Endothelial cell of umbilical vein (primary cell): Measurements from ENCODE around the gene ARMC8. TPM values are rescaled to one million over a fixed set of nuclear protein-coding genes. Genes with fewer than 3 reads are reported as not detected.
A peak's percentile ranks its signal among the peaks of the same experiment; 100 is the strongest.

Experiments used
- BruUV-seq: library from RNA; stranded (reverse); fragments of 400-500 nt; replicated peaks from 2 replicates; lab custom pipeline; 2021; lab: Mats Ljungman, UMichigan
- CTCF ChIA-PET: fragments of 300-600, 350-600 bp; sonication (Branson Sonifier 250); formaldehyde crosslinking; loops from one replicate; lab custom pipeline; 2021; ENCODE audit warnings: antibody characterized with exemption, inconsistent platforms; lab: Charles Lee
- POLR2A ChIA-PET: fragments of 300-600, 350-600 bp; sonication (Branson Sonifier 250); formaldehyde crosslinking; loops from one replicate; lab custom pipeline; 2021; ENCODE audit warnings: antibody characterized with exemption, inconsistent platforms; lab: Charles Lee
- DNase-seq: peaks from one replicate; pipeline ENCODE4 v3.0.0-alpha.2; 2011; ENCODE audit warnings: low read depth, low spot score
- FAIRE-seq: peaks from 2 replicates; lab custom pipeline; 2011; peaks lifted over from hg19 to GRCh38; lab: Jason Lieb, UNC
- H2AFZ ChIP-seq: 2 replicates; pipeline ENCODE4 v1.6.0; 2012; ENCODE audit warnings: low read depth, low read length, control low read depth, inconsistent platforms
- H3K27ac ChIP-seq: 2 replicates; pipeline ENCODE4 v1.5.1; 2011; ENCODE audit warnings: low read depth, mild to moderate bottlenecking, control low read depth, low read length, moderate library complexity; ENCODE audit not compliant: insufficient read depth
- H3K27me3 ChIP-seq, 2 experiments: 2 replicates each; pipeline versions ENCODE4 v1.6.0 to v1.6.1; 2011; ENCODE audit warnings: low read length in 2 of 2, mixed read lengths in 1 of 2; ENCODE audit not compliant: control insufficient read depth in 2 of 2, insufficient read depth in 2 of 2
- H3K36me3 ChIP-seq, 2 experiments: 2 replicates in 1 of 2; 3 replicates in 1 of 2; pipeline ENCODE4 v1.5.1; 2011; ENCODE audit warnings: low read length in 2 of 2, mild to moderate bottlenecking in 1 of 2, moderate library complexity in 1 of 2; ENCODE audit not compliant: control insufficient read depth in 2 of 2, insufficient read depth in 2 of 2; ENCODE audit errors: extremely low read depth in 1 of 2
- H3K4me1 ChIP-seq: 3 replicates; pipeline ENCODE4 v1.5.1; 2011; ENCODE audit warnings: mild to moderate bottlenecking, low read length; ENCODE audit not compliant: control insufficient read depth, insufficient read depth; ENCODE audit errors: extremely low read depth
- H3K4me2 ChIP-seq: 2 replicates; pipeline ENCODE4 v1.6.1; 2011; ENCODE audit warnings: low read length, control low read depth, mixed read lengths; ENCODE audit not compliant: insufficient read depth
- H3K4me3 ChIP-seq, 3 experiments: fragments of 200-600 bp in 1 of 3; sonication (generic), shearing (Covaris generic) in 1 of 3; replicated peaks in 1 of 3; 2 replicates each; pipeline ENCODE4 v1.5.1; 2011 to 2016; ENCODE audit warnings: control low read depth in 3 of 3, low read length in 3 of 3, mild to moderate bottlenecking in 2 of 3, inconsistent platforms in 1 of 3, low read depth in 1 of 3, moderate library complexity in 1 of 3; ENCODE audit not compliant: insufficient read depth in 1 of 3
- H3K79me2 ChIP-seq: 2 replicates; pipeline ENCODE4 v1.6.0; 2012; ENCODE audit warnings: low read length, inconsistent platforms; ENCODE audit not compliant: control insufficient read depth, insufficient read depth
- H3K9ac ChIP-seq: replicated peaks from 2 replicates; pipeline ENCODE3; 2011; ENCODE audit warnings: low read length, control low read depth; ENCODE audit not compliant: insufficient read depth; ENCODE audit errors: extremely low read depth
- H3K9me1 ChIP-seq: replicated peaks from 3 replicates; pipeline ENCODE4 v1.6.0; 2011; ENCODE audit warnings: mild to moderate bottlenecking, low read length; ENCODE audit not compliant: control insufficient read depth, insufficient read depth; ENCODE audit errors: extremely low read depth
- H3K9me3 ChIP-seq: replicated peaks from 2 replicates; pipeline ENCODE4 v1.5.1; 2012; ENCODE audit warnings: low read length, inconsistent platforms; ENCODE audit not compliant: control insufficient read depth, insufficient read depth
- H4K20me1 ChIP-seq: replicated peaks from 2 replicates; pipeline ENCODE3; 2011; ENCODE audit warnings: mild to moderate bottlenecking, low read length; ENCODE audit not compliant: control insufficient read depth, insufficient read depth; ENCODE audit errors: extremely low read depth
- CTCF ChIP-seq, 2 donors: IDR thresholded peaks; 1 replicate in 1 of 2; 2 replicates in 1 of 2; pipeline ENCODE4 v1.5.1; 2011; ENCODE audit warnings: low read length in 2 of 2, mild to moderate bottlenecking in 2 of 2, moderate library complexity in 2 of 2, control low read depth in 1 of 2, inconsistent platforms in 1 of 2, low read depth in 1 of 2; ENCODE audit not compliant: insufficient read depth in 1 of 2; ENCODE audit errors: extremely low read depth in 1 of 2
- EZH2 ChIP-seq: IDR thresholded peaks from 2 replicates; pipeline ENCODE4 v1.6.1; 2012; ENCODE audit warnings: borderline replicate concordance, low read depth, mild to moderate bottlenecking, moderate library complexity, low read length, inconsistent platforms; ENCODE audit not compliant: severe bottlenecking
- FOS ChIP-seq: IDR thresholded peaks from 2 replicates; pipeline ENCODE4 v1.6.1; 2011; ENCODE audit warnings: mild to moderate bottlenecking, low read length, moderate library complexity, borderline replicate concordance; ENCODE audit not compliant: insufficient read depth
- GATA2 ChIP-seq: IDR thresholded peaks from 2 replicates; pipeline ENCODE4 v1.7.0; 2011; ENCODE audit warnings: low read depth, mild to moderate bottlenecking, moderate library complexity, mixed read lengths, low read length; ENCODE audit not compliant: insufficient read length, insufficient read depth
- JUN ChIP-seq: IDR thresholded peaks from 2 replicates; pipeline ENCODE4 v1.6.1; 2011; ENCODE audit warnings: borderline replicate concordance, low read depth; ENCODE audit not compliant: insufficient read length, insufficient read depth
- MAX ChIP-seq: IDR thresholded peaks from 2 replicates; pipeline ENCODE4 v1.6.1; 2011; ENCODE audit not compliant: insufficient read depth, insufficient read length
- MYC ChIP-seq: IDR thresholded peaks from one replicate; pipeline ENCODE4 v1.6.1; 2011; ENCODE audit warnings: mild to moderate bottlenecking, low read depth, low read length
- POLR2A ChIP-seq: IDR thresholded peaks from 2 replicates; pipeline ENCODE4 v1.6.1; 2012; ENCODE audit warnings: low read depth, mild to moderate bottlenecking, control low read depth, low read length
- POLR2AphosphoS5 ChIP-seq: IDR thresholded peaks from 2 replicates; pipeline ENCODE4 v1.6.1; 2012; ENCODE audit warnings: low read depth, mild to moderate bottlenecking, control low read depth, low read length, moderate library complexity; ENCODE audit not compliant: insufficient read depth
- dilution Hi-C: fragments of 300-500 bp; cut with MboI; formaldehyde crosslinking; loops from one replicate; pipeline ENCODE4 v1.15.0; 2019; ENCODE audit warnings: low sequenced_read_pairs; ENCODE audit not compliant: extremely low pct_ligation_motif_present
- intact Hi-C: fragments of 100-400 bp; cut with micrococcal nuclease; formaldehyde crosslinking; loops from one replicate; pipeline ENCODE4 v1.10.0; 2022
- polyA plus RNA-seq, 4 experiments: library from polyadenylated mRNA; depleted of rRNA in 3 of 4; stranded (reverse) in 3 of 4; unstranded in 1 of 4; fragments of >200 nt; gene quantifications; 2 replicates each; pipeline versions ENCODE4 v1.2.1 to v1.2.3, GENCODE V29; 2011 to 2012; ENCODE audit warnings: missing spikeins in 1 of 4
- total RNA-seq: library from RNA; stranded (reverse); gene quantifications from 2 replicates; pipeline ENCODE4 v1.2.3, GENCODE V29; 2021

Gene ARMC8
- total and polyA plus RNA-seq, 2 donors (not counting 3 experiments of a cell fraction or from before 2014, with no cell fraction given), result 39.6 to 46.0 TPM

- ChIA-PET POLR2A (interaction anchor here (1.5 kb wide), 1 partner anchor 13 kb away, joined by 8 read pairs; the partner anchor contains the start of gene DBR1), CTCF (interaction anchor here (0.8 to 3.4 kb wide), 2 partner anchors 14 to 43 kb away, joined by 3 to 17 read pairs; partner anchors contain the start of gene DBR1)
- FAIRE-seq (peak; percentile 76), DNase-seq (peak; percentile 73)
- dilution Hi-C loops (no loop called here), intact Hi-C loops (loop anchor here (10.0 kb wide), 1 partner anchor 737 kb away; no protein-coding TSS in a partner anchor)
- Histone ChIP-seq H3K9ac (peak overlapping the region; percentile 96), H3K27me3 (no peaks in the 10 kb centered on the region), H3K4me1 (peaks cover 10% of the 10 kb centered on the region), H4K20me1 (peaks cover 8% of the 10 kb centered on the region), H3K79me2 (peaks cover 51% of the 10 kb centered on the region), H3K4me3 (peak overlapping the region; percentile 74 to 86 (median 81)), H3K36me3 (no peaks in the 10 kb centered on the region), H3K9me3 (no peaks in the 10 kb centered on the region), H2AFZ (peak overlapping the region; percentile 81), H3K4me2 (peak overlapping the region; percentile 95), H3K9me1 (no peaks in the 10 kb centered on the region), H3K27ac (peak overlapping the region; percentile 93)
- BruUV-seq, result TSS peak; percentile 33
- TF ChIP-seq FOS (peak; percentile 51), GATA2 (peak; percentile 32), JUN (no peak), POLR2AphosphoS5 (no peak)
Observed at GRCh38 chr3:138188013-138188730, 1.1 kb downstream of the ARMC8 start.

- ChIA-PET CTCF (interaction anchor here (0.7 kb wide), 1 partner anchor 23 kb away, joined by 3 read pairs; no protein-coding TSS in a partner anchor), POLR2A (no interaction called here)
- FAIRE-seq (no peak), DNase-seq (no peak)
- Histone ChIP-seq H2AFZ (no peak overlapping the region), H3K4me1 (no peaks in the 10 kb centered on the region), H4K20me1 (peaks cover 26% of the 10 kb centered on the region), H3K36me3 (no peaks in the 10 kb centered on the region), H3K9me1 (no peaks in the 10 kb centered on the region), H3K9ac (no peak overlapping the region), H3K9me3 (no peaks in the 10 kb centered on the region), H3K27ac (no peak overlapping the region), H3K27me3 (no peaks in the 10 kb centered on the region), H3K4me2 (no peak overlapping the region), H3K79me2 (peaks cover 85% of the 10 kb centered on the region), H3K4me3 (no peak overlapping the region)
- no TSS peak for BruUV-seq
- dilution Hi-C loops (no loop called here), intact Hi-C loops (no loop called here)
- no peak for TF ChIP-seq POLR2A
- no peak for TF ChIP-seq JUN
- no peak for TF ChIP-seq CTCF (IDR thresholded peaks at IDR 0.05; ENCODE audit: extremely low read depth in 1 of 2, insufficient read depth in 1 of 2, low read depth in 1 of 2, low read length in 2 of 2)
- no peak for TF ChIP-seq GATA2
- no peak for TF ChIP-seq MYC
- TF ChIP-seq MAX, result no peak
- no peak for TF ChIP-seq EZH2
- no peak for TF ChIP-seq FOS
- no peak for TF ChIP-seq POLR2AphosphoS5
Observed at GRCh38 chr3:138195481-138195880, 8.4 kb downstream of the ARMC8 start.
